Measurements from ENCODE around the gene CDKL5. TPM values are rescaled to one million over a fixed set of nuclear protein-coding genes. Genes with fewer than 3 reads are reported as not detected.

The CDKL5 gene
- total RNA-seq, 2 experiments from 2014 or later, result 2.2 to 2.4 TPM

GRCh38 chrX:18677161-18677869 is 251.9 kb downstream of the CDKL5 start:
- intact Hi-C loops (cut with DNase I, micrococcal nuclease), result loop anchor here (2.0 to 10.0 kb wide), 5 partner anchors 250 to 1597 kb away; partner anchors contain the start of genes PDHA1 (in 2 of the 2), CDKL5 (in 1 of the 2) and PHKA2 (in 1 of the 2)
- H3K4me3 Mint-ChIP-seq, result peak overlapping the region; percentile 2
- peaks cover 7% of the 10 kb centered on the region for H3K36me3 Mint-ChIP-seq (ENCODE audit: low read depth)
- Histone ChIP-seq H3K27ac (ENCODE audit: low read depth in 1 of 2, low read length in 2 of 2) (no peak overlapping the region), H3K27me3 (ENCODE audit: control insufficient read depth in 1 of 2, insufficient read depth in 2 of 2, low read length in 2 of 2) (no peaks in the 10 kb centered on the region), H3K9me3 (ENCODE audit: control insufficient read depth in 1 of 2, insufficient read depth in 1 of 2, low read length in 2 of 2) (no peaks in the 10 kb centered on the region), H3K4me1 (ENCODE audit: insufficient read depth, low read length) (peaks cover 7% of the 10 kb centered on the region), H3K36me3 (ENCODE audit: insufficient read depth, low read length) (no peaks in the 10 kb centered on the region), H3K4me3 (ENCODE audit: low read length) (no peak overlapping the region)
- peak in 1 of 14 experiments; percentile 11 for DNase-seq
- peaks cover 3% of the 10 kb centered on the region for H3K27me3 Mint-ChIP-seq
- ChIA-PET POLR2A (no interaction called here), CTCF (interaction anchor here (0.5 kb wide), 1 partner anchor 11 kb away, joined by 3 read pairs; no protein-coding TSS in a partner anchor)
- H3K4me1 Mint-ChIP-seq (ENCODE audit: low read depth), result peaks cover 16% of the 10 kb centered on the region
- ATAC-seq (ENCODE audit: poor library complexity), result no peak
- peak overlapping the region; percentile 95 for H3K27ac Mint-ChIP-seq
- TF ChIP-seq, protein P1, sequence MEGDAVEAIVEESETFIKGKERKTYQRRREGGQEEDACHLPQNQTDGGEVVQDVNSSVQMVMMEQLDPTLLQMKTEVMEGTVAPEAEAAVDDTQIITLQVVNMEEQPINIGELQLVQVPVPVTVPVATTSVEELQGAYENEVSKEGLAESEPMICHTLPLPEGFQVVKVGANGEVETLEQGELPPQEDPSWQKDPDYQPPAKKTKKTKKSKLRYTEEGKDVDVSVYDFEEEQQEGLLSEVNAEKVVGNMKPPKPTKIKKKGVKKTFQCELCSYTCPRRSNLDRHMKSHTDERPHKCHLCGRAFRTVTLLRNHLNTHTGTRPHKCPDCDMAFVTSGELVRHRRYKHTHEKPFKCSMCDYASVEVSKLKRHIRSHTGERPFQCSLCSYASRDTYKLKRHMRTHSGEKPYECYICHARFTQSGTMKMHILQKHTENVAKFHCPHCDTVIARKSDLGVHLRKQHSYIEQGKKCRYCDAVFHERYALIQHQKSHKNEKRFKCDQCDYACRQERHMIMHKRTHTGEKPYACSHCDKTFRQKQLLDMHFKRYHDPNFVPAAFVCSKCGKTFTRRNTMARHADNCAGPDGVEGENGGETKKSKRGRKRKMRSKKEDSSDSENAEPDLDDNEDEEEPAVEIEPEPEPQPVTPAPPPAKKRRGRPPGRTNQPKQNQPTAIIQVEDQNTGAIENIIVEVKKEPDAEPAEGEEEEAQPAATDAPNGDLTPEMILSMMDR (IDR thresholded peaks at IDR 0.05), result no peak
- no peaks in the 10 kb centered on the region for H3K9me3 Mint-ChIP-seq

DNA sequence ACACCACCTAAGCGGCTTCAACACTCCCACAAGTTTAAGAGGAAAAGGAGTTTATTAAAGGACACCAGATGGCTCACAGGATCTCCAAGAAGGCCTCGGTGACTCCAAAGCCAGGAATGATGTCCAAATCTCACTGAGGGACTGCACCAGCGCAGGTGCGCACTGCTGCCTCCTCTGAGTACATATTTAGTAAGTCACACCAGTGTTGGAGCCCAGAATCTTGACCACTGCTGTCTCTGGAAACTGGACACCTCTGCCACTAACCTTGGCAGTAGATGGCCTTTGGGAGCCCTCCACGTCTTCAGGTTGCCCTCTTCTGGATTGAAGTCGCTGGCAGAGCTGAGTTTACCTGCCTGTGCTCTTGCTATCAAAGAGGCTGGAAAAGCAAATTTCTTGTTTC is 256.6 kb downstream of the CDKL5 start:
- H3K4me1 Mint-ChIP-seq (ENCODE audit: low read depth), result peaks cover 4% of the 10 kb centered on the region
- H3K27me3 Mint-ChIP-seq, result no peaks in the 10 kb centered on the region
- H3K36me3 Mint-ChIP-seq (ENCODE audit: low read depth), result no peaks in the 10 kb centered on the region
- no peaks in the 10 kb centered on the region for H3K9me3 Mint-ChIP-seq
- DNase-seq (no peak), ATAC-seq (ENCODE audit: poor library complexity) (no peak)
- intact Hi-C loops (cut with DNase I, micrococcal nuclease), result no loop called here
- ChIA-PET POLR2A (no interaction called here), CTCF (no interaction called here)
- no peaks in the 10 kb centered on the region for H3K36me3 ChIP-seq (ENCODE audit: insufficient read depth, low read length)
- H3K4me1 ChIP-seq (ENCODE audit: insufficient read depth, low read length), result no peaks in the 10 kb centered on the region
- no peak overlapping the region for H3K4me3 Mint-ChIP-seq
- TF ChIP-seq, protein P1 (IDR thresholded peaks at IDR 0.05), result no peak
- no peak overlapping the region for H3K27ac Mint-ChIP-seq
- no peak overlapping the region for H3K27ac ChIP-seq (ENCODE audit: low read depth in 1 of 2, low read length in 2 of 2)
- no peaks in the 10 kb centered on the region for H3K9me3 ChIP-seq (ENCODE audit: control insufficient read depth in 1 of 2, insufficient read depth in 1 of 2, low read length in 2 of 2)
- H3K4me3 ChIP-seq (ENCODE audit: low read length), result no peak overlapping the region
- H3K27me3 ChIP-seq (ENCODE audit: control insufficient read depth in 1 of 2, insufficient read depth in 2 of 2, low read length in 2 of 2), result no peaks in the 10 kb centered on the region

GRCh38 chrX:18682979-18683387 is 257.6 kb downstream of the CDKL5 start:
- ChIA-PET POLR2A (no interaction called here), CTCF (no interaction called here)
- intact Hi-C loops (cut with DNase I, micrococcal nuclease), result no loop called here
- no peak overlapping the region for H3K4me3 Mint-ChIP-seq
- H3K4me3 ChIP-seq (ENCODE audit: low read length), result no peak overlapping the region
- TF ChIP-seq, protein P1 (IDR thresholded peaks at IDR 0.05), result no peak
- no peaks in the 10 kb centered on the region for H3K27me3 ChIP-seq (ENCODE audit: control insufficient read depth in 1 of 2, insufficient read depth in 2 of 2, low read length in 2 of 2)
- no peaks in the 10 kb centered on the region for H3K4me1 Mint-ChIP-seq (ENCODE audit: low read depth)
- H3K4me1 ChIP-seq (ENCODE audit: insufficient read depth, low read length), result no peaks in the 10 kb centered on the region
- H3K36me3 Mint-ChIP-seq (ENCODE audit: low read depth), result no peaks in the 10 kb centered on the region
- no peak overlapping the region for H3K27ac Mint-ChIP-seq
- ATAC-seq (ENCODE audit: poor library complexity), result no peak
- H3K9me3 Mint-ChIP-seq, result no peaks in the 10 kb centered on the region
- no peaks in the 10 kb centered on the region for H3K36me3 ChIP-seq (ENCODE audit: insufficient read depth, low read length)
- no peak overlapping the region for H3K27ac ChIP-seq (ENCODE audit: low read depth in 1 of 2, low read length in 2 of 2)
- peak in 1 of 14 experiments; percentile 17 for DNase-seq
- H3K27me3 Mint-ChIP-seq, result no peaks in the 10 kb centered on the region
- H3K9me3 ChIP-seq (ENCODE audit: control insufficient read depth in 1 of 2, insufficient read depth in 1 of 2, low read length in 2 of 2), result no peaks in the 10 kb centered on the region
